ENCODE results near the gene SEZ6L. TPM values are rescaled to one million over a fixed set of nuclear protein-coding genes. Genes with fewer than 3 reads are reported as not detected.

The SEZ6L gene
- total RNA-seq, 1 donor from 2014 or later: 0.32 TPM

GRCh38 chr22:26298605-26299310, 129.5 kb downstream of the SEZ6L start:
- Histone ChIP-seq H3K27ac (no peak overlapping the region), H3K4me1 (no peaks in the 10 kb centered on the region), H3K9me3 (no peaks in the 10 kb centered on the region), H3K4me3 (no peak overlapping the region), H3K27me3 (peaks cover 12% of the 10 kb centered on the region), H3K36me3 (no peaks in the 10 kb centered on the region)
- no peak for ATAC-seq
- DNase-seq: no peak
- intact Hi-C loops (cut with DNase I): no loop called here
- no peak for TF ChIP-seq CTCF (IDR thresholded peaks at IDR 0.05)

- Histone ChIP-seq H3K4me3 (no peak overlapping the region), H3K4me1 (no peaks in the 10 kb centered on the region), H3K27me3 (peaks cover 12% of the 10 kb centered on the region), H3K27ac (no peak overlapping the region), H3K9me3 (no peaks in the 10 kb centered on the region), H3K36me3 (no peaks in the 10 kb centered on the region)
- TF ChIP-seq CTCF (IDR thresholded peaks at IDR 0.05): no peak
- DNase-seq: no peak
- ATAC-seq: no peak
- intact Hi-C loops (cut with DNase I): no loop called here
Measured at GRCh38 chr22:26302726-26303125, 133.5 kb downstream of the SEZ6L start.

GRCh38 chr22:26303475-26303874, 134.2 kb downstream of the SEZ6L start:
- Histone ChIP-seq H3K36me3 (no peaks in the 10 kb centered on the region), H3K27me3 (peaks cover 12% of the 10 kb centered on the region), H3K4me1 (no peaks in the 10 kb centered on the region), H3K9me3 (no peaks in the 10 kb centered on the region), H3K4me3 (no peak overlapping the region), H3K27ac (no peak overlapping the region)
- TF ChIP-seq CTCF (IDR thresholded peaks at IDR 0.05): no peak
- ATAC-seq (no peak), DNase-seq (no peak)
- intact Hi-C loops (cut with DNase I): no loop called here

GRCh38 chr22:26304730-26305129, 135.5 kb downstream of the SEZ6L start:
- no peaks in the 10 kb centered on the region for H3K9me3 ChIP-seq
- H3K27me3 ChIP-seq: peaks cover 21% of the 10 kb centered on the region
- no peak for ATAC-seq
- H3K4me3 ChIP-seq: no peak overlapping the region
- intact Hi-C loops (cut with DNase I): no loop called here
- H3K36me3 ChIP-seq: no peaks in the 10 kb centered on the region
- DNase-seq: no peak
- H3K27ac ChIP-seq: no peak overlapping the region
- TF ChIP-seq CTCF (IDR thresholded peaks at IDR 0.05): no peak
- no peaks in the 10 kb centered on the region for H3K4me1 ChIP-seq

- intact Hi-C loops (cut with DNase I): no loop called here
- ATAC-seq (no peak), DNase-seq (no peak)
- no peaks in the 10 kb centered on the region for H3K36me3 ChIP-seq
- no peak overlapping the region for H3K4me3 ChIP-seq
- peaks cover 9% of the 10 kb centered on the region for H3K27me3 ChIP-seq
- no peak for TF ChIP-seq CTCF (IDR thresholded peaks at IDR 0.05)
- H3K27ac ChIP-seq: no peak overlapping the region
- no peaks in the 10 kb centered on the region for H3K9me3 ChIP-seq
- H3K4me1 ChIP-seq: no peaks in the 10 kb centered on the region
Measured at GRCh38 chr22:26308467-26308866, 139.2 kb downstream of the SEZ6L start.

GRCh38 chr22:26310616-26311015, 141.4 kb downstream of the SEZ6L start:
- peaks cover 9% of the 10 kb centered on the region for H3K27me3 ChIP-seq
- no peaks in the 10 kb centered on the region for H3K9me3 ChIP-seq
- no peak overlapping the region for H3K4me3 ChIP-seq
- H3K4me1 ChIP-seq: no peaks in the 10 kb centered on the region
- intact Hi-C loops (cut with DNase I): no loop called here
- TF ChIP-seq CTCF (IDR thresholded peaks at IDR 0.05): no peak
- DNase-seq (no peak), ATAC-seq (no peak)
- no peaks in the 10 kb centered on the region for H3K36me3 ChIP-seq
- no peak overlapping the region for H3K27ac ChIP-seq

All from upper lobe of right lung (tissue), 1 donor.